Inferior parietal cortex (tissue), 1 donor: ENCODE measurements around the gene GSC.
"Not testable (repeated sequence)": the region's sequence is repeated elsewhere in the genome, so short reads cannot be mapped to it uniquely, and the experiment has no call there.

Experiments
- DNase-seq: peaks from one replicate; pipeline ENCODE4 v3.0.0-alpha.2; 2016; ENCODE audit errors: extremely low spot score

GSC gene

DNA sequence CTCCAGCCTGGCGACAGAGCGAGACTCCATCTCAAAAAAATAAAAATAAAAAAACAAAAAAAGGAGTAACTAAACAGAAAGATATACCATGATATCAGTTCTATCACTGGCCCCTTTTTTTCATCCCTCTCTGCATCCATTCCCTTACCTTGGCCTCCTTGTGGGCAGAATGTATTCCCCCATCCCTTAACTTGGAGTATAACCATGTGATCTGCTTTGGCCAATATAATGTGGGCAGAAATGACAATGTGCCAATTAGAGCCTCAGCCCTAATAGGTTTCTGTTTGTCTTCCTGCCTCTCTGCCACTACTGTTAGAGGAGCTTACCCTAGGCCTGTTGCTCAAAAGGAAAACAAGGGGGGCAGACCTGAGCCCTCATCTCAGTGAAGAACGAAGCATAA is 23.8 kb downstream of the GSC start:
- DNase-seq, result no peak

DNA sequence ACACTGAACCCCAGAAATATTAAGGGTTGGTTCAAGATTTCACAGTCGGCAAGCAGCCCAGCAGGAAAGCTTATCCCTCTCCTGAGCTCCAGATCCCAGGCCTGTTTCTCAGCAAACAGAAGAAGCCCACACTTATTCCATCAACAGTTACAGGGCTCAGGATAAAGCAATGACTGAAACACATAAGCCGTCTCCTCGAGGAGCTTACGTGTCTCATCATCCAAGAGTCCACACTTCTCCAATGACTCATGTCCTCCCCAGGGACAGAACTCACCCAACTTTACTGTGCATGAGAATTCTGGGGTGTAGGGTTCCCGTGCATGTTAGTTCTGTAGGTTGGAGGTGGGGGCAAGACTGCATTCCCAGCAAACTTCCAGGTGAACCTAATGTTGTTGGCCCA is 31.2 kb downstream of the GSC start:
- no peak for DNase-seq

DNA sequence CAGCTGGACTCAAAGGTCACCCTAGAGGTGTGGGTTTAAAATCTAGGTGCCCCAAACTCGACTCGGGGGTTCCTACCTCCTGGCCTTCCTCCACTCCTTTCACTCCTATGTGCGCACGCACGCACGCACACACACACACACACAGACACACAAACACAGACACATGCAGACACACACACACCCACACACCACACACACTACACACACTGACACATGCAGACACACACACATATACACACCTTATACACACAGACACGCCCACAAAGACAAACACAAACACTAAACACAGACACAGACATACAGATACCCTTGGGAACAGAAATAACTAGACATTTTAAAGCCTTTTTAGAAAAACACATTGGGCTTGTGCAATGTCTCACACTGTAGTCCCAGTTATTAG is 31.8 kb downstream of the GSC start:
- DNase-seq, result no peak

DNA sequence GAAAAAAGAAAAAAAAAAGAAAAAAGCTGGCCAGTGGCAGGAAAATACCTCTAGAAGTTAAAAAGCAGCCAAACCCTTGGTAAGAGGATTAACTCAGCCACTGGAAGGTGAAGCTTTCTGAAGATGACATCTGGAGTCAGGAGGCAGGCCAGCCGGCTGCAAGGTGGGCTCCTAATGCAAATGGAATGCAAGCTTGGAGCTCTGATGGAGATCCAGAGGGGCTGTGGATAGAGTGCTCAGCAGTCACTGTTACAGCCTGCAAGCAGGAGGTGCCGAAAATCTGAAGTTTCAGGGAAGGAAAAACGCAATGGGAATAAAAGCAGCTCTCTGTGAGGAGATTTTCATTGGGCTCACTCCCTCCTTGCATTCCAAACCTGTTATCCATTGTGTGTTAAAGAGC is 41.0 kb downstream of the GSC start:
- DNase-seq, result no peak

DNA sequence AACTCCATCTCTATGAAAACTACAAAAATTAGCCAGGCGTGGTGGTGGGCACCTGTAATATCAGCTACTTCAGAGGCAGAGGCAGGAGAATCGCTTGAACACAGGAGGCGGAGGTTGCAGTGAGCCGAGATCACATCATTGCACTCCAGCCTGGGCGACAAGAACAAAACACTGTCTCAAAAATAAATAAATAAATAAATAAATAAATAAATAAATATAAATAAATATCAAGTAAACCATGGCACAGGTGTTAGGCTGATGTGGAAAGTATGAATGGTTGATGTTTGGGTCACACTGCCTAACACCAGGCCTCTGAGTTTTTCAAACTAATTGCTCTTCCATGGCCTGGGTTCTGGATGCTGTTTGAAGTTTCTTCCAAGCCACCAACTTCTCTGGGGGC is 41.5 kb downstream of the GSC start:
- DNase-seq, result not testable (repeated sequence)

DNA sequence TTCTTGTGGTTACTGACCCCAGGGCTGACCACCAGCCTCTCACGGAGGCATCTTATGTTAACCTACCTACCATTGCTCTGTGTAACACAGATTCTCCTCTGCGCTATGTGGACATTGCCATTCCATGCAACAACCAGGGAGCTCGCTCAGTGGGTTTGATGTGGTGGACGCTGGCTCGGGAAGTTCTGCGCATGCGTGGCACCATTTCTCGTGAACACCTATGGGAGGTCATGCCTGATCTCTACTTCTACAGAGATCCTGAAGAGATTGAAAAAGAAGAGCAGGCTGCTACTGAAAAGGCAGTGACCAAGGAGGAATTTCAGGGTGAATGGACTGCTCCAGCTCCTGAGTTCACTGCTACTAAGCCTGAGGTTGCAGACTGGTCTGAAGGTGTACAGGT is 43.3 kb downstream of the GSC start:
- not testable (repeated sequence) for DNase-seq

DNA sequence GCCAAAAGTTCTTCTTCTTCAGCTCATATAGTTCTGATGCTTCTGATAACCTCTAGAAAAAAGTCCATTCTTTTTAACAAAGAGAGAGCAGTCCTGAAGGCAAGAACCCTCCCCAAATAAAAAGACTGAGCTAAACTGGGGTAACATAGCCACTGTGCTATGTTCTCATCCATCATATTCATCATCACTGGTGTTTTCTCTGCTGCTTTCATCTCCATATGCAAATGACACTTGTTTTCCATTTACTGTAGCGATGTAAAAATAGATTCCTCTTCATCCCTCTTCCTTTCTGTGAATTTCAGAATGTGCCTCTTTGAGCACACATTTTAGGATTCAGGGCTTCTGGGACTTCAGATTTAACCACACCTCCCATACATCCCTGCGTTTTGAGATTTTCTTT is 44.9 kb downstream of the GSC start:
- DNase-seq, result no peak

DNA sequence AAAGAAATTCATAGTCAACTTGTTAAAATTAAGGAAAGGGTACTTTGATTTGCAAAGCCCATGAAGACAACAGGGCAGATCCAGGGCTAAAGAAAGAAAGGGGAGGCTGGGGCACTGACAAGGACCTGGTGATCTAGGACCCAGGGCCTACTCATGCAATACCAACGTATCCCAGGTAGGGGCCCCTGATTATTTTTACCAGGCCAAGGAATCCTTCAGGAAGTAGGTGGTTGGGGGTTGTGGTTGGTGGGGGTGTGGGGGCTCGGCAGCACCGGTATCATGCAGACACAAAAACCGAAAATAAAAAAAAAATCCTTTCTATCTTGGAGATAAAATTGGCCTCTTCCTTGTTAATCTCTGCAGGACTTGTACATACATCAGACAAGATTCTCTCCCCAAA is 47.5 kb downstream of the GSC start:
- DNase-seq, result no peak
